OCI-LY1 (cell line): ENCODE results near the gene NUDT21.

Experiments used
- EZH2 ChIP-seq: fragments of 200-600 bp; sonication (generic), shearing (Covaris generic); IDR thresholded peaks from 2 replicates; pipeline ENCODE4 v1.8.0; 2017; ENCODE audit warnings: borderline replicate concordance, mixed run types, mild to moderate bottlenecking, antibody characterized with exemption, low read length, moderate library complexity, mixed read lengths
- TF ChIP-seq, protein P1 (sequence below): fragments of 200-600 bp; sonication (generic), shearing (Covaris generic); IDR thresholded peaks from 2 replicates; pipeline ENCODE4 v1.5.1; 2017; ENCODE audit warnings: mild to moderate bottlenecking, antibody characterized with exemption, low read length, moderate library complexity, mixed read lengths

- TF ChIP-seq, protein P1, sequence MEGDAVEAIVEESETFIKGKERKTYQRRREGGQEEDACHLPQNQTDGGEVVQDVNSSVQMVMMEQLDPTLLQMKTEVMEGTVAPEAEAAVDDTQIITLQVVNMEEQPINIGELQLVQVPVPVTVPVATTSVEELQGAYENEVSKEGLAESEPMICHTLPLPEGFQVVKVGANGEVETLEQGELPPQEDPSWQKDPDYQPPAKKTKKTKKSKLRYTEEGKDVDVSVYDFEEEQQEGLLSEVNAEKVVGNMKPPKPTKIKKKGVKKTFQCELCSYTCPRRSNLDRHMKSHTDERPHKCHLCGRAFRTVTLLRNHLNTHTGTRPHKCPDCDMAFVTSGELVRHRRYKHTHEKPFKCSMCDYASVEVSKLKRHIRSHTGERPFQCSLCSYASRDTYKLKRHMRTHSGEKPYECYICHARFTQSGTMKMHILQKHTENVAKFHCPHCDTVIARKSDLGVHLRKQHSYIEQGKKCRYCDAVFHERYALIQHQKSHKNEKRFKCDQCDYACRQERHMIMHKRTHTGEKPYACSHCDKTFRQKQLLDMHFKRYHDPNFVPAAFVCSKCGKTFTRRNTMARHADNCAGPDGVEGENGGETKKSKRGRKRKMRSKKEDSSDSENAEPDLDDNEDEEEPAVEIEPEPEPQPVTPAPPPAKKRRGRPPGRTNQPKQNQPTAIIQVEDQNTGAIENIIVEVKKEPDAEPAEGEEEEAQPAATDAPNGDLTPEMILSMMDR, result no peak
- no peak for TF ChIP-seq EZH2
Measured at GRCh38 chr16:56469748-56470147, 18.6 kb upstream of the NUDT21 start.
